ENCODE results near the gene PAK2. TPM values are rescaled to one million over a fixed set of nuclear protein-coding genes. Genes with fewer than 3 reads are reported as not detected.

The PAK2 gene
- total and polyA plus RNA-seq, 2 of the 4 experiments (the other 2 are of a cell fraction) = 31.8 to 36.0 TPM

- no TSS peak for BruUV-seq (replicated peaks)
- WGBS, 2 experiments (ENCODE audit: extremely low coverage in 2 of 2, insufficient read length in 1 of 2) = 54% methylated on average over 2 of the region's 7 CpGs; no CpG with 5 or more reads in 1 of the 2 experiments
- ATAC-seq (ENCODE audit: low read depth) (0 out of 2 replicates have a peak, but pooled peaks have one; percentile 35), DNase-seq (no peak)
- Histone ChIP-seq H3K23ac (ENCODE audit: low read depth, low read length) (no peak overlapping the region), H2BK20ac (ENCODE audit: low read depth, low read length) (no peak overlapping the region), H4K91ac (ENCODE audit: insufficient read depth, low read depth, low read length) (no peak overlapping the region), H3K9ac (ENCODE audit: low read depth, low read length) (no peak overlapping the region), H3K4me2 (ENCODE audit: low read depth, low read length) (no peak overlapping the region), H2BK120ac (ENCODE audit: low read depth, low read length) (no peak overlapping the region), H2AK9ac (replicated peaks; ENCODE audit: low read depth, low read length, poor library complexity) (no peak overlapping the region), H4K8ac (ENCODE audit: low read depth in 2 of 2, low read length in 2 of 2) (no peak overlapping the region), H2BK15ac (ENCODE audit: low read depth, low read length) (no peak overlapping the region), H3K9me1 (ENCODE audit: insufficient read depth, low read length) (no peaks in the 10 kb centered on the region), H3K9me3 (ENCODE audit: control insufficient read depth, insufficient read depth, low read length) (no peaks in the 10 kb centered on the region), H3K56ac (ENCODE audit: extremely low read depth, insufficient read depth, low read length) (no peak overlapping the region), H2AFZ (replicated peaks; ENCODE audit: low read length, poor library complexity) (peak overlapping the region; percentile 51), H2AK5ac (ENCODE audit: low read depth, low read length) (no peak overlapping the region), H3K4ac (ENCODE audit: low read depth, low read length) (no peak overlapping the region), H3K79me1 (ENCODE audit: low read depth in 1 of 2, low read length in 2 of 2) (no peaks in the 10 kb centered on the region), H3K14ac (replicated peaks; ENCODE audit: low read depth, low read length) (no peak overlapping the region), H4K5ac (ENCODE audit: low read depth, low read length) (no peak overlapping the region), H3K4me1 (ENCODE audit: control insufficient read depth, insufficient read depth, low read length) (no peaks in the 10 kb centered on the region), H2BK5ac (ENCODE audit: low read depth, low read length, poor library complexity, severe bottlenecking) (no peak overlapping the region), H3K27ac (ENCODE audit: insufficient read depth, low read length) (no peak overlapping the region), H3K4me3 (ENCODE audit: insufficient read depth, low read depth, low read length) (no peak overlapping the region), H3K18ac (ENCODE audit: low read depth, low read length) (no peak overlapping the region), H3K36me3 (ENCODE audit: control insufficient read depth, insufficient read depth, low read length) (no peaks in the 10 kb centered on the region), H3K27me3 (ENCODE audit: control insufficient read depth, insufficient read depth, low read length) (no peaks in the 10 kb centered on the region), H4K20me1 (ENCODE audit: insufficient read depth, low read length) (no peaks in the 10 kb centered on the region)
- dilution Hi-C loops (cut with HindIII; ENCODE audit: low sequenced_read_pairs, unreplicated experiment) (no loop called here), in situ Hi-C loops (cut with MboI; ENCODE audit: low sequenced_read_pairs) (no loop called here), intact Hi-C loops (cut with micrococcal nuclease) (no loop called here)
- no peak for TF ChIP-seq BHLHE40 (IDR thresholded peaks at IDR 0.05; ENCODE audit: low read depth, low read length)
- TF ChIP-seq USF2 (IDR thresholded peaks at IDR 0.05; ENCODE audit: low read depth, low read length) = no peak
- TF ChIP-seq RFX5 (IDR thresholded peaks at IDR 0.05; ENCODE audit: low read depth, low read length) = no peak
- no peak for TF ChIP-seq MXI1 (IDR thresholded peaks at IDR 0.05; ENCODE audit: borderline replicate concordance, low read depth, low read length)
- no peak for TF ChIP-seq MAFK (IDR thresholded peaks at IDR 0.05; ENCODE audit: low read depth, low read length)
- TF ChIP-seq CHD1 (IDR thresholded peaks at IDR 0.05; ENCODE audit: low read depth, low read length) = no peak
- no peak for TF ChIP-seq RCOR1 (IDR thresholded peaks at IDR 0.05; ENCODE audit: insufficient replicate concordance, low read length)
- TF ChIP-seq CEBPB (IDR thresholded peaks at IDR 0.05; ENCODE audit: low read depth, low read length) = no peak
- TF ChIP-seq CTCF (conservative IDR thresholded peaks at IDR 0.05; ENCODE audit: low read depth, low read length) = no peak
- TF ChIP-seq ELK1 (IDR thresholded peaks at IDR 0.05; ENCODE audit: borderline replicate concordance, low read depth, low read length) = no peak
- TF ChIP-seq POLR2A (IDR thresholded peaks at IDR 0.05; ENCODE audit: low read depth, low read length) = no peak
- no peak for TF ChIP-seq MAZ (IDR thresholded peaks at IDR 0.05; ENCODE audit: borderline replicate concordance, low read depth, low read length)
- ChIA-PET POLR2A (ENCODE audit: unreplicated experiment) (no interaction called here), CTCF (no interaction called here)
Measured at GRCh38 chr3:196699749-196700148, 39.9 kb upstream of the PAK2 start.
